GM19043 (cell line): ENCODE results near the gene OR4D10.
"Not testable (repeated sequence)": the region's sequence is repeated elsewhere in the genome, so short reads cannot be mapped to it uniquely, and the experiment has no call there.

ENCODE experiments used
- ATAC-seq: cut with Tn5 transposase; IDR thresholded peaks from one replicate; pipeline ENCODE4 v1.9.1; 2021; ENCODE audit warnings: low read depth; ENCODE audit not compliant: unreplicated experiment

The OR4D10 gene

DNA sequence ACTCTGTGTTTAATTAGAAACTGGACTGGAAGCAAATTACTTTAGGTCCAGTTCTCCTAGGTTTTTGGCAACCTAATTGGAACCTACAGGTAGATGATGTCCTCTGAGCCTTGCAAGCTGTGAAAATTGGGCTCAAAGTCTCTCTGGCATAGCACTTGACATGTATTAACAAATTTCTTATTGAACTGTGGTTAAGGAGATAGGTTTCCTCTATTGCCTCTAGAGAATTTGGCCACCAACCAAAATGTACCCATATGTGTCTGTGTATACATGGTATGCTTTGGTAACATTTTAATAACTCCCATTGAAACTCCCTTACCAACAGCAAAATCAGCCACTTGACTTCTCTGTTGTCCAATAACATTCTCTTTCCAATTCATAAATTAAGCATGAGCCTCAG, at the start of gene OR4D10:
TSS of gene OR4D10 (plus strand) at position 301 of the 400 bp plus-strand sequence. CDS start 4,115 bp downstream, outside the sequence.
- no peak for ATAC-seq

DNA sequence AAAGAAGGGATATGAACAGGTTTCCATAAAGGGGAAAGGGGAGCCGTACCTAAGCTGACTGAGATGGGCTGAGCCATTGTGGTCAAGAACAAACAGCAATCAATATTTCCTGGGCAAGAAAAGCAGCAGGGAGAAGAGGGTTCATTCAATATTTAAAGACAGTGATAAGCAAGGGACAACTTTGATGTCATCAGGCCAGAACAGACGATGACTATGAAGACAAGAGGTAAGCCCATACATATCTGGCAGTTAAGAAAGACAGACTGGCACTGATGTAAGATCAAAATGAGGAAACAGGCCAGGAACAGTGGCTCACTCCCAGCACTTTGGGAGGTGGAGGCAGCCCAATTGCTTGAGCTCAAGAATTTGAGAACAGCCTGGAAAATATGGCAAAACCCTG, 49.3 kb upstream of the OR4D10 start:
- no peak for ATAC-seq

DNA sequence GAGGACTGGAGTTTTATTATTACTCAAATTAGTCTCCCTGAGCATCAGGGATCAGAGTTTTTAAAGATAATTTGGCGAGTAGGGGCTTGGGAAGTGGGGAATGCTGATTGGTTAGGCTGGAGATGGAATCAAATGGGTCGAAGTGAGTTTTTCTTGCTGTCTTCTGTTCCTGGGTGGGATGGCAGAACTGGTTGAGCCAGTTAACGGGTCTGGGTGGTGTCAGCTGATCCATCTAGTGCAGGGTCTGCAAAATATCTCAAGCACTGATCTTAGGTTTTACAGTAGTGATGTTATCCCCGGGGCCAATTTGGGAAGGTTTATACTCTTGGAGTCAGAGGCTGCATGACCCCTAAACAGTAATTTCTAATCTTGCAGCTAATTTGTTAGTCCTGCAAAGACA, 48.0 kb upstream of the OR4D10 start:
- ATAC-seq = no peak

DNA sequence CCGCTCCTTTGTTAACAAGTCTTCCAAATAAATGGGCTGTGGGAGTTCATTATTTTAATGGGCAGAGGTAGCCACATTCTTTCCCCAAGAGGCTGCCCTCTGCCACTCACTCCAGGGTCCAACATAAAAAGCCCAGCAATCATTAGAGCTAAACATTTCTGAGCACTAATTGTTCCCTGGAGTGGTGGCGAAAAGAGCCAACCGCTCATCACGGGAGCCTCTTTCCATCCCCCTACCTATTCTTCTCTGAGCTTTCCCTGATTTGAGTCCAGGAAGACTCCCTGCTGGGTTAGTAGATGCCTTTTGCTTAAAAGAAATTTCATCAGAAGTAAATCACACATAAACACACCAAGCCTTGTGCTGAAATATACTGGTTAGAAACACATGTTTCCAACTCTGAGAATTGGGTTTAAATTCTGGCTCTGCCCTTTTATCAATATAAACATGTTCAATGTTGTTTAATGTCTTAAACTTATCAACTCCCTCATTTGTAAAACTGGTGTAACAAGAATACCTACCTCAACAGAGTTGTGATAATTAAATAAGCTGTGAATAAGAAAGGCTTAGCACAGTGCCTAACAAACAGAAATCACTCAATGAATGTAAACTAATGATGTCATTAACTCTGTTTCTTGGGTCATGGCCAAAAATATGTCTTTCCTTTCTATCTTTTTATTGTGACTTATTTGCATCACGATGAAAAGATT, 46.6 kb upstream of the OR4D10 start, which contains the start of gene OR5A2:
TSS of gene OR5A2 (minus strand) at position 53 of the 707 bp plus-strand sequence. CDS start 3,460 bp downstream, outside the sequence.
- ATAC-seq = no peak

DNA sequence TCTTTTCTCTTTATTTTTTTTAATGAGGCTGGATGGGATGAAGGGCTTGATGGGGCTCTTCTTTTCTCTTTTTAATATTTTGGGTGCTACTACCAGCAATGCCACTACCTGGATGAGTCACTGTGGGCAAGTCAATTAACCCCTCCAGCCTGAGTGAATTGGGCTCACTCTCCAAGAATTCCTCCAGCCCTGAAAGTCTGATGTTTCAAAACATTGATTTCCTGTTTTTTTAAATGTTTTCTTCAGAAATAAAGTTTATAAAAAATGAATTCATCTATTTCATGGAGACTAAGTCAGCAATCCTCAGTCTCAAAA, 46.1 kb upstream of the OR4D10 start:
- ATAC-seq = no peak

DNA sequence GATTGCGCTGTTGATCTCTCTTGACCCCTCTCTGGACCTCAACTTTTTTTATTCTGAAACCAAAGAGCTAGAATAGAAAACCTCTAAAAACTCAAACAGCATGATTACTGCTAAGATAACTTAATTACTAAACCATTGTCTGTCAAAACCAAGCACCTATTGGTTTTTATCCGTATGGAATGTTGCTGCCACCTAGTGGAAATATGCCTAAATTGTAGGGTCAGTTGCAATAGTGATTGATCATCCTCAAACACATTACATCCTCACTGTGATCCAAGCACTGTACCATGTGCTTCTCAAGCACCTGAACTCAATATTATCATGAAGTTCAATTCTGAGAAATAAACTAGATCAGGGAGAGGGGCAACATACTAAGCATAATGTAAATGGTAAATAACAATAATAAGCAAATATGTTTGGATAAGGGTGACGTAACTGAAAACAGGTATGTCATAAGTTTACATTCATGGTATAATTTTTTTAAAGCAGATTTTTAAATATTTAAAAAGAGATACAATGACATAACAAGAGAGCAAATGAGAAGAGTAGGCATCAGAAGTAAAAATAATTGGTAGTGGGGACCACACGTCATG, 43.1 kb upstream of the OR4D10 start:
- ATAC-seq = peak; percentile 89

DNA sequence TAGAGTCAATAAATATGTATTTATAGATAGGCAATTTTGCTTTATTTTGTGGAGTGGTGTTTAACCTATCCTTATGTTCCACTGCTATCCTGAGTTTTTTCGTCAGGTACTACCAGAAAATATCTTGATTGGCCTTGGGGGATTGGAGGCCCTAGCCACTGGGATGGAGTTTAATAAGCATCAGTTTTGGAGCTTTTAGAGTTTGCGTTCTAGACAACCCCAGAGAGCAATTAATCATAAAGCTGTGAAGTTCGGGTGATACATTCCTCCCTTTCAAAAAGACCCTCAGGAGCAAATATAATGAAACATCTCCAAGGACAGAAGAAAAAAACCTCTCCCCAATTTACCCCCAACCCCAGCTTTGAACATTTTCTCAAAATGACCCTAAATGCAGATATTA, 36.9 kb upstream of the OR4D10 start, which contains the start of gene OR5A1:
TSS of gene OR5A1 (plus strand) at position 301 of the 400 bp plus-strand sequence. CDS start 6,700 bp downstream, outside the sequence.
- ATAC-seq = no peak

DNA sequence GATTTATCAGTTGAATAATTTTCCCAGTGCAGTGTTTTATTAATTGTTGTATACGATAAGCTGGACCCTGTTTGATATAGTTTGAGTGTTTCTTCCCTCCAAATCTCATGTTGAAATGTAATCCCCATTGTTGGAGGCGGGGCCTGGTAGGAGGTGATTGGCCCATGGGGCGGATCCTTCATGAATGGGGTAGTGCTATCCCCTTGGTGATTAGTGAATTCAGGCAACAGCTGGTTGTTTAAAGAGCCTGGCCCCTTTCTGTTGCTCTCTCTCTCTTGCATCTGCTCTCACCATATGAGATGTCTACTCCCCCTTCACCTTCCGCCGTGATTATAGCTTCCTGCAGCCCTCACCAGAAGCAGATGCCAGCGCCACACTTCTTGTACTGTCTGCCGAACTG, 35.3 kb upstream of the OR4D10 start:
- ATAC-seq = no peak

DNA sequence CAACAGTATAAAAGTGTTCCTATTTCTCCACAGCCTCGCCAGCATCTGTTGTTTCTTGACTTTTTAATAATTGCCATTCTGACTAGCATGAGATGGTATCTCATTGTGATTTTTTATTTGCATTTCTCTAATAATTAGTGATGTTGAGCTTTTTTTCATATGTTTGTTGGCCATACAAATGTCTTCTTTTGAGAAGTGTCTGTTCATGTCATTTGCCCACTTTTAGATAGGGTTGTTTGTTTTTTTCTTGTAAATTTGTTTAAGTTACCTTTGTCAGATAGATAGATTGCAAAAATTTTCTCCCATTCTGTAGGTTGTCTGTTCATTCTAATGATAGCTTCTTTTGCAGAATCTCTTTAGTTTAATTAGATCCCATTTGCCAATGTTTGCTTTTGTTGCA, 27.5 kb upstream of the OR4D10 start:
- ATAC-seq = not testable (repeated sequence)

DNA sequence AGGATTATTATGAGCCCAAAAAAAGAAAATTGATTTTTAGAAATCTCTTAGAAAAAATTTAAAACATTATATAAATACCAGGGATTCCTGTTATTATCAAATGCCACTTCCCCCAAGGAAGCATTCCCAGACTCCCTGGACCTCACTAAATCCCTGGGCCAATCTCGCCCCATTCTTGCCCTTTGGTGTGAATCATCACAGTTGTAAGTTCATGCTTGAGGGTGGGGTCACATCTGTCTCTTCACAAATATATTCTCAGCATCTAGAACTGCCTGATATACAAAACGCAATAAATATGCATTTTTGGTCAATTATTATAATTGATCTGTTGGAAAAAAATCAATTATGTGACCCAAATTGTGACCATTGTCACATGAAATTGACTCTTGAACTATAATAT, 24.6 kb upstream of the OR4D10 start:
- no peak for ATAC-seq

DNA sequence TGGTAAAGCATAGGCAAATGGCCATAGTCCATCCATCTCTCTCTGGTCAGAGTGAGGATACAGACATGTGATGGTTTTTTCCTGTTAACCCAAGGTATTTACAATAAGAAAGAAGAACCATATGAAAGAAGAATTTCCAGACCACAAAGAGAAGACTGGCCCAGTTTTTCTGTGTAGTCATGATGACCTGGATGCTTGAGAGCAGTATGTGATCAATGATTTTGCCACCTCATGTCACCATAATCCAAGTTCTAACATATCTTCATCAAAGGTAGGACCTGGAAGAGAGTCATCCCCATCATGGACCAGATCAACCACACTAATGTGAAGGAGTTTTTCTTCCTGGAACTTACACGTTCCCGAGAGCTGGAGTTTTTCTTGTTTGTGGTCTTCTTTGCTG, 16.5 kb upstream of the OR4D10 start, which contains the start of gene OR4D6:
TSS of gene OR4D6 (plus strand) at position 301 of the 400 bp plus-strand sequence. CDS start at position 301, 0 bp downstream.
- ATAC-seq = no peak

DNA sequence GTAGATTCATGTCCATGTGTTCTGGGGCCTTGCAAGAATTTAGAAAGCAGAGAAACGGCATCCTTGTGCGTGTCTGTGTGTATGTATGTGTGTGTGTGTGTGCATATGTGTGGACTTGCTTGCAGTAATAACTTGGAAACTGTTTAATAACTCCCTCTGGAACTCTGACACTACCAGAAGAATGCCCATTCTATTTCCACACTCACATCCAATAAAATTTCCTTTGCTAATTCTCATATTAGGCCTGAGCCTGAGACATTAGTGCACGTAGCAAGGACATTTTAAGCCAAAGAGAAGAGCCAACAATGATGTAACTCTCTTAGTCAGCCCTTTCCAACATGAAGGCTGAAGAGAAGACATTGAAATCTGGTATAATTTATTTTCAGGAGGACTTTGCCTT, 13.2 kb upstream of the OR4D10 start:
- no peak for ATAC-seq

DNA sequence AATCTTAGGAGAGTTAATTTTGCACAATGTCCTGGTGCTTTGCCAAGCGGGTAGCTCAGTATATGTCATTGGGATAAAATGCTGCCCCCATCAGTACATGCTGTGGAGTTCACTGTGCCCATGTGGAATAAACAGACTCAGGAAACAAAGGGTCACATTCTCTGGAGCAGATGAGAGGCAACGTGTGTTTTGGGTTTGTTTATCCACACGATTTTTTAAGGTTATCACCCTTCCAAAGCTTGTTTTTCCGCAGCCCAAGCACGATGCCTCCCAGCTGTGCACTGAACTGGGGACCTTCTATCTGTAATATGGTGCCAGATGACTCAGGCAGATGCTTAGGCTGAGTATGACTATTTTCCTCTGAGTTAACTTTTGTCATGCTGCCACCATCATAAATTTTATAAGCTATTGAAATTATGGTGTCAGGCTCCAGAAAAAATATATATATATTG, 9.9 kb upstream of the OR4D10 start:
- ATAC-seq = no peak

DNA sequence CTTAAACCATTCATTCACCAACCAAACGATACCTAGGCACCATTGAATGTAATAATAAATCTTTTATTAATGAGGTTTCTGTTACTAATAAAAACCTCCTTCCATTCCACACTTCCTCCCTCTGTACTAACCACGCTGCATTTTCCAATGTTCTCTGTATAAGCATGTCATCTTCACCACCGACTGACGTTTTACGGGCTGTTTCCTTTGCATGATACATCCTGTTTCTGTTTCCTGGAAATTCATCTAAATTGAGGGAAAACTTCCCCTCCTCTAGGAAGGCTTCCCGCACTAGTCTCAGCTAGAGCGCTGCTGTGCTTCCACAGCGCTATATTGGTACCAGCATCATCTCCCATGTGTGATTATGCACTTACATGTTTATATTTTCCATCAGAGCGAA, 2.1 kb downstream of the OR4D10 start:
- ATAC-seq = no peak

DNA sequence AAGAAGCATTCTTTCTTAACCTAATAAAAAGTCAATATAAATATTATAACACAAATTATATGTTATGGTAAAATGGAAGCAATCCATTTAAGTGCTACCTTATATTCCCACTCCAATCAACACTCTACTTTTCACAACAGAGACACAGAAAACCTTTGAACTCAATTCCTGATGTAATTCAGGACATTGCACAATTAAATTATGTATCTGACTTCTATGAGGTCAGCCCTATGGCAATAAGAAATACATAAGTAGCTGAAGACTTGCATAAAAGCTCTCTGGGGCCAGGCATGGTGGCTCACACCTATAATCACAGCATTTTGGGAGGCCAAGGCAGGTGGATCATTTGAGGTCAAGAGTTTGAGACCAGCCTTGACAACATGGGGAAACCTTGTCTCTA, 6.8 kb downstream of the OR4D10 start:
- ATAC-seq = no peak

DNA sequence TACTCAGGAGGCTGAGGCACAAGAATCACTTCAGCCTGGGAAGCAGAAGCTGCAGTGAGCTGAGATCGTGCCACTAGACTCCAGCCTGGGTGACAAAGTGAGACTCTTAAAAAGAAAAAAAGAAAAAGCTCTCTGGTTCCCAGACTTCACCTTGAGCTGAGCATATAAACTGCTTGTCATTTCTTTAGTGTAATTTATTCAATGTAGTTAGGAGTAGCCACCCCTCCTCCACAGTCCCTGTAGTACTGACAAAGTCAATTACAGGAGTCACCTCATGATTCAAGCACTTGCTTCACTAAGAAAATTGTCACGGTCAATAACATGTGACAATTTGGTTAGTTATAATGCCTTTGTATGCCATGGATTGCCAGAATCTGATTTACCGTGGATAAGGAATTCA, 7.2 kb downstream of the OR4D10 start:
- ATAC-seq = no peak

DNA sequence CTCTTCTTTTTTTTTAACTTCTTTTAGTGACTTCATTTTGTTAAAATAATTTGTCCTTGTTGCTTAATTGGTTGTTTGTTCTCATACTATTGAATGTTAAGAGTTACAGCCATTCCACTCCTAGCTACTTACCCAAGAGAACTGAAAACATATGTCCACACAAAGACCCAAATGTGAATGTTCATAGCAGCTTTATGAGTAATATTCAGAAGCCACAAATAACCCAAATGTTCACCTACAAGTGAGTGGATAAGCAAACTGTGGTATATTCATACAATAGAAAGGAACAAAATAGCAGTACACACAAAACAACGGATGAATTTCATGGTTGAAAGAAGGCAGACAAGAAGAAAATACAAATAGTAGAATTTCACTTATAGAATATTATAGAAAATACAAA, 28.8 kb downstream of the OR4D10 start:
- ATAC-seq = no peak

DNA sequence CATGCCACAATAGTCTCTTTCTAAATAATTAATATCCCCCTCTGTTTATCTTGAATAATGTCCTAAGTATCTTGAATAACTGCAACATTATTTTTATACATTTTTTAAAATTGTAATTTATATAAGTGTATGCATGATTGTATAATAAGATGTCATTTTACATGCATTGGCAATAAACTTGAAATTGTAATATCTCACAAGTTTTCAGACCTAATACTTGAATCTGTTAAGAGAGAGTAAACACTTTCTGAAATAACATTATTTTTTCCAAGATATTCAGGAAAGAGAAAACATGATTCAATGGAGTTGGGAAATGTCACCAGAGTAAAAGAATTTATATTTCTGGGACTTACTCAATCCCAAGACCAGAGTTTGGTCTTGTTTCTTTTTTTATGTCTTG, 30.2 kb downstream of the OR4D10 start, which contains the start of gene OR4D11:
TSS of gene OR4D11 (plus strand) at position 301 of the 400 bp plus-strand sequence. CDS start at position 301, 0 bp downstream.
- ATAC-seq = no peak

DNA sequence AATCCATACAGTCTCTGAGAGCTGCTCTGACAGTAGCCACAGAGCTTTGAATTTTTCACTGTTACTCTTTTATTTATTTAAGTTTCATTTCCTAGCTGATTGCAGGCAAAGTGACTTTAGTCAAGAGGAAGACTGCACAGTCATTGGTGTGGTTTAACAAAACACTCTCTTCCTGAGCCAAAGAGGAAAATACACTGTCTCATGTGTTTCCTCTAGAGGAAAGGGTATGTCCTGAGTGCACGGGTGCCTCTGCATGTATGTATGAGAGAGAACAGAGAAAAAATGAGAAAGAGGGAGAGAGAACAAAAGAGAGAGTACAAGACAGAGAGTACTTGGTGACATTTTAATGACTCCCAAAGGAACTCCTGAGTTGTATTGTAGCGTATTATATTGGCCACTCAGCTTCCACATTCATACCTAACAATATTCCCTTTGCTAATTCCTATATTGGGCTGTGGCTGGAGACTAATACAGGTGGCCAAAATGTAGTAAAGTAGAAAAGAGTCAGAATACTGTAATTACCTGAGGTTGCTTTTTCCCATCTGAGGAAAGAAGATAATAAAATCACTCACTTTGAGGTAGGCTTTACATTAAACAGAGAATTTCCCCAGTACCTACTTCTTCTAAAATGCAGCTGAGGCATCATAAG, 38.0 kb downstream of the OR4D10 start, which contains the start of gene OR4D9:
TSS of gene OR4D9 (plus strand) at position 599 of the 649 bp plus-strand sequence. CDS start 3,374 bp downstream, outside the sequence.
- no peak for ATAC-seq

DNA sequence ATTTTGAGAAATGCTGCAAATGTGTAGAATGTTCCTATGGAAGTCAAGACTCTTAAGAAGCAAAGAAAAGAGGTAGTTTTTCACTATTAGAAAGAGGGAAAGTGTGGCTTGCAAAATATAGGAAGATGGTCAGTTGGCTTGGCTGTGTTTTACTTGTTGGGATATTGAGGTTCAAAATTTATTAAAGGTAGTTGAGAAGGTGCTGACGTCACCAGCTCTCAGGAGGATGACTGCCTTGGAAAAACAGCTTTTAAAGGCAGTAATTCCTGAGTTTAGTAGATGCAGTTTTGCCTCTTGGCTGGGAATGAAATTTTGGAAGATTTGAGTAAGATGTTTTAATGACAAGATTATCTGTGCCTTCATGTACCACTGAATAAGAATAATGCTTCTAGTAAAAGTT, 38.6 kb downstream of the OR4D10 start:
- ATAC-seq = no peak

DNA sequence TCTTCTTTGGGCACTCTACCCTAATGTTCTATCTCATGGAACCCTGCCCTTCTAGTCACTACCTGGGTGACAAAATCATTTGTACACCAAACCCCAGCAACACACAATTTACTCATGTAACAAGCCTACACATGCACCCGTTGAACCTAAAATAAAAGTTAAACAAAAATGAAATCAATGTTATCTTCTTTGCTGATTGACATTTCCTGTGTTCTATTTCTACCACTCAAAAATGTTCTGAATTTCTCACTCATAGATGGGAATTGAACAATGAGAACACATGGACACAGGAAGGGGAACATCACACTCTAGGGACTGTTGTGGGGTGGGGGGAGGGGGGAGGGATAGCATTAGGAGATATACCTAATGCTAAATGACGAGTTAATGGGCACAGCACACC, 47.0 kb downstream of the OR4D10 start:
- not testable (repeated sequence) for ATAC-seq
